ENCODE results near the gene OR2C3.
"Not testable (repeated sequence)": the region's sequence is repeated elsewhere in the genome, so short reads cannot be mapped to it uniquely, and the experiment has no call there.

OR2C3 gene

DNA sequence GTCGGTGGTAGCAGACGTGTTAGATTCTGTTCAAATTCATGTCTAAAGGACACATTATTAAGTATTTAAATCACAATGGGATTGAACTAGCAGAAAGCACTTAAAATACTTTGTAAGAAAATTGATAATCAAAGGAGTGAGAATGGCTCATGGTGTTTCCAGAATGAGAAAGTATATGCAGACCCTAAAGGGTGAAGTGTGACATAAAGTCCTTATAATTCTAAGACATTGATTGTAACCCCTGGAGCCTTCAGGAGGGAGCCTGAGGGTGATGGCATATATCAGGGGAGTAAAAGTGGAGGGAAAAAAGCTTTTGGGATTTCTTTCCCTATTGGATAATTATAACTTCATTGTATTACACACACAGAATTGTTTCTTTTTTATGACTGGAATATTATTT is at the start of gene OR2C3:
OR2C3 (minus strand) TSS at position 101 of the 400 bp plus-strand sequence. CDS start 3,929 bp downstream, outside the sequence.
- DNase-seq (ENCODE audit: low spot score): no peak

DNA sequence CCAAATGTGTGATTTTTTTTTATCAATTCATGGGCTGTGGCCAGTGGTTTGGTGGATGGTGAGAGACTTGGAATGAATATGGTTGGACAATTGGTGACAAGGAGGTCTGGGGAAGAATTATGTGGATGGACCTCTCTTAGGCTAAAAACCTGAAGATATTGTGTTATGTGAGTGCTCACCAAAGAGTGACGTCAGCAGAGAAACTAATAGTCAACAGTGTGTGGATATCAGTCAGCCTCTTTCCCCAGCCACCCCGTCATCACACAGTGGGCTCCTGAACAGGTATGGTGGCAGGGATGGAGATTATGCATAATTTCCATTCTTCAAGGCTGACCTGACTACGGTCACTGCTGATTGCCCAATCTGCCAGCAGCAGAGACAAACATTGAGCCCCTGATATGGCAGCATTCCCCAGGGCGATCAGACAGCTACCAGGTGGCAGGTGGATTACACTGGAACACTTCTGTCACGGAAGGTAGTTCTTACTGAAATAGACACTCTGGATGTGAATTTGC is 42.8 kb upstream of the OR2C3 start:
- DNase-seq (ENCODE audit: low spot score): no peak

GRCh38 chr1:247576514-247576913 is 40.3 kb upstream of the OR2C3 start:
- no peak for DNase-seq (ENCODE audit: low spot score)

DNA sequence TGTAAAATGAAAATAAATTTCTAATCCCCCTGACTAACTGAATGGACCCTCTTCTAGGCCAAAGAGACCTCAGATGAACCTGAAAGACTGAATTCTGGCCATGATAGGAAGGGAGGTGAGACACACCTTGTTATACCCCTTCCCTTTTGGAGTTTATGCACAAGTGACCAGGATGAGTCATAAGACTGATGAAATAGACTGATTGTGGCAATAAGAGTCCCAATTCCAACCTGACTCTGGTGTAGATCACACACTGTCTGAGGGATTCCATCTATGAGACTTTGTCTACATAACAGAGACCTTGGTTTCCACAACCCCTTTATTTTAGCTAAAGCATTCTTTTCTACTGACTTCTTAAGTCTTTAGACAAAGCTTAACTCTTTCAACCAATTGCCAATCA is 38.4 kb upstream of the OR2C3 start:
- no peak for DNase-seq (ENCODE audit: low spot score)

DNA sequence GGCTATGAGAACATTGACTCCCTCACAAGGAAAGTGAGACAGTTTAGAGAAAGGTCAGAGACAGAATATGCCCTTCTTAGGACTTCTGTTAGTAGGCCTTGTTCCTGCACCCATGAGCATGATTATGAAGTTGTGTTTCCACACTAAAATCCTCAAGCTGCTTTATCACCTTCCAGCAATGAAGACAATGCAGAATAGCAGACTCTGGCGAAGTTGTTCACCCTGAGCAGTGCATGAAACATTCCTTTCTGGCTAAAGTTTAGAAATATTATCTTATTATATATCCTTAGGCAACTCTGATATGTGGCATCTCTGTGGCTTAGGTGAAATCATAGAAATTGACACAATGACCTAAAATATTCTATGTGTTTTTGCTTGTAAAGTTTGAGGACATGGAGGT is 38.0 kb upstream of the OR2C3 start:
- DNase-seq (ENCODE audit: low spot score): no peak

GRCh38 chr1:247562198-247562597 is 26.0 kb upstream of the OR2C3 start:
- DNase-seq (ENCODE audit: low spot score): no peak

DNA sequence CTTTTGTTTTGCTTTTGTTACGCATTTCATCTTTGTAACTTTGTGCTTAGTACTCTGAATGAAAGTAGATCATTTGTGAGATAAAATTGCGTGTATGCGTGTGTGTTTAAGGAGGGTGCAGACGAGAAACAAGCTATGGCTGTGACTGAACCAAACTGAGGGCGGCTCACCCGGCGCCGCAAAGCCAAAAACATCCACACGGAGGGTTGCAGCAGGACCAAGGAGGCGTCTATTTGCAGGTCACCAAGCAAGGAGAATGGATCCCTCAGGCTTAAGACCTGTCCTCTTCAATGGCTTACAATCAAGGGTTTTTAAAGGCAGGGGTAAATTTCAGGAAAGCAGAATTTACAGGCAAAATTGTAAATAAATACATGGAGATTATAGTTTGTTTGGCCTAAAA is 25.5 kb upstream of the OR2C3 start:
- DNase-seq (ENCODE audit: low spot score): no peak

- no peak for DNase-seq (ENCODE audit: low spot score)
These were observed 21.9 kb upstream of the OR2C3 start for GRCh38 chr1:247557926-247558674.

DNA sequence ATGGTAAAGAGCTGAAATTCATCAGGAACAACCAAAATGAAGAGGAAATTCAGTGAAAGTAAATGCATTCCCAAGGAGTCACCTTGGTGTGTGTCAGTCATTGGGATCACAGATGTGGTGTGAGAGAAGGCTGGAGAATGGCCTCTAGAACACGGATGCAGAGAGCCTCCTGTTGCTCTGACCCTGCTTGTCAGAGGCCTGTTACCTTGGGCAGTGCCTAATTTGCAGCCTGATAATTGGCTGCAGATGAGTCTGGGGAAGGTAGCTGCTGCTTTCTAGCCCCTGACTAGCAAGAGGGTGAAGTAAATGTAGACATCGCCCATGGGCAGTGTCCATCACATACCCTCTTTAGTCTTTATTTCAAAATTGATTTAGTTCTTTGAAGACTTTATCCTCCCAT is 16.0 kb upstream of the OR2C3 start:
- DNase-seq (ENCODE audit: low spot score): no peak

- no peak for DNase-seq (ENCODE audit: low spot score)
These were observed 15.5 kb upstream of the OR2C3 start for GRCh38 chr1:247551721-247552120.

DNA sequence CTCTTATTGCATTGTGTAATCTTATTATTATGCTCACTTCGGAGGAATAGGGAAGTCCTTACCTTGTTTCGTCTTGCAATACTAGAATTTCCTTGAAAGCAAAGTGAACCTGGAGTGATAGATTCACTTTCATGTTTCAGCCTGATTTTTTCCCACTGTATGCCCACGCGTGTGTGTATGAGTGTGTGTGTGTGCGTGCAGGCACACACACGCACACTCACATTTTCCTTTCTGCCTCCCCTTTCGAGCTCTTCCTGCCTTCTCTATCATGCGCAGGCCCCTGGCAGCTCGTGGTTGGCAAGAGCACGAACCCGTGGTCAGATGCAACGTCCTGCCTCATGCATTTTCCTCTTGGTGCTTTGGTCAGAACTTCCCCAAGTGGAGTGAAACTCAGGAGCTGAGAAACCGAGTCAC is 12.5 kb upstream of the OR2C3 start, which contains the start of gene GCSAML:
GCSAML (plus strand) TSS at position 366 of the 414 bp plus-strand sequence. CDS start 58 bp downstream, outside the sequence.
- DNase-seq (ENCODE audit: low spot score): no peak

DNA sequence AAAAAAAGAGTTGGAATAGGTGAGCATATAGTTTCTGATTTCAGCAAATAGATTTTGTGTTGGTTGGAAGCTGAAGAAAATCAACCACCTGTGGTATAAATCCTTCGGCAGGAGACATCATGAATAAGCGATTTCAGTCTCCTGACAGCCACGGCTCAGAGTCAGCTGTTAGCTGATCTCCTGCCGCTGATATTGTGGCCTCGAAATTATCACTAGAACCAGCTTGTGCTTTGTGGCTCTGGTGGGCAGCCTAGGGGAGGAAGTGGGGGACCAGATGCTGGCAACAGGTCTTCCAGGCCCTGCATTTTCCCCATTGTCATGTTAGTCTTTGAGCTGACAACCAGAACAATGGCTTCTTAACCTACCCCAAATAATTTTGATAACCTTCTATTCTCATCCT is 11.9 kb upstream of the OR2C3 start:
- DNase-seq (ENCODE audit: low spot score): no peak

- DNase-seq (ENCODE audit: low spot score): no peak
These were observed 6.6 kb upstream of the OR2C3 start for GRCh38 chr1:247542811-247543210.

GRCh38 chr1:247540581-247540980 is 4.3 kb upstream of the OR2C3 start:
- DNase-seq (ENCODE audit: low spot score): no peak

GRCh38 chr1:247539215-247539614 is 3.0 kb upstream of the OR2C3 start:
- DNase-seq (ENCODE audit: low spot score): no peak

DNA sequence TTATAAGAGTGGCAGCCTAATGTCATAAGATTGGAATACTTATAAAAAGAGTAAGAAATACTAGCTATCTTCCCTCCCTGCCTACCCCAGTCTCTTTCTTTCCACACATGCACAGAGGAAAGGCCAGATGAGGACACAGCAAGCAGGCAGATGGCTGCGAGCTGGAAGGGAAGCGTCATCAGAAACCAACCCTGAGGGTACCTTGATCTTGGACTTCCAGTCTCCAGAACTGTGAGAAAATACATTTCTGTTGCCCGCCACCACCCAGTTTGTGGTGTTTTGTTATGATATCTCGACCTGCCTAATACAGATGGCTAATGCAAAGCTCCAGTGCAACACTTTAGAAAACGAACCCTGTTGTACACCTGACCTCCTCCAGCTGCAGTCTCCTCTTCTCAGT is 2.3 kb upstream of the OR2C3 start:
- no peak for DNase-seq (ENCODE audit: low spot score)

DNA sequence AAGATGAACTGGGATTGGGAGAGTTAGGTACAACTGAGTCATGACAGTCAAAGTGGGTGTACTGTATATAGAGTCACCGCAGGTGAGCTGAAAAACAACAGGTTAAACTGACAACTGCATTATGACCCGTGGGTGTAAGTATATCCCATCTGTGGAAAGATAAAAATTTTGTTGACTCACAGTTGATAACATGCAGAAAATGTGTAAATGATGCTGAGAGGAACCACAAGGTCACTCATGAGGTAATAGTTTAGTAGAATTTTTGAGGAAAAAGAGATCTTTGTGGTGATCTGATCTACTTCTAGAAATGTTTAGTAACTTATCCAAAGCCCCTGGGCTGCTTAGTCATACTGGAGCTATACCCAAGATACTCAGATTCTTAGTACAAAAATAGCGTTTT is 838 bp downstream of the OR2C3 start:
- DNase-seq (ENCODE audit: low spot score): no peak

DNA sequence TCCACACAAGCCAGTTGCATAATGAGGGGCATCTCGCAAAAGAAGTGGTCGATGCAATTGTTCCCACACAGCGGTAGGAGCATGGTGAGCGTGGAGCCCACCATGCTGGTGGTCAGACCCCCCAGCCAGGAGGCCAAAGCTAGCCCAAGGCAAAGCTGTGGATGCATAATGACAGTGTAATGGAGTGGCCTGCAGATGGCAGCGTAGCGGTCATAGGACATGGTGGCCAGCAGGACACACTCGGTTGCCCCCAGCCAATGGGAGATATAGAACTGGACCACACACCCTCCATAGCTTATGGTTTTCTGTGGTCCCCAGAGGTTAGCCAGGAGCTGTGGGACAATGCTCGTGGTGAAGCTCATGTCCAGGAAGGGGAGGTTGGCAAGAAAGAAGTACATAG is 4.3 kb downstream of the OR2C3 start:
- no peak for DNase-seq (ENCODE audit: low spot score)

DNA sequence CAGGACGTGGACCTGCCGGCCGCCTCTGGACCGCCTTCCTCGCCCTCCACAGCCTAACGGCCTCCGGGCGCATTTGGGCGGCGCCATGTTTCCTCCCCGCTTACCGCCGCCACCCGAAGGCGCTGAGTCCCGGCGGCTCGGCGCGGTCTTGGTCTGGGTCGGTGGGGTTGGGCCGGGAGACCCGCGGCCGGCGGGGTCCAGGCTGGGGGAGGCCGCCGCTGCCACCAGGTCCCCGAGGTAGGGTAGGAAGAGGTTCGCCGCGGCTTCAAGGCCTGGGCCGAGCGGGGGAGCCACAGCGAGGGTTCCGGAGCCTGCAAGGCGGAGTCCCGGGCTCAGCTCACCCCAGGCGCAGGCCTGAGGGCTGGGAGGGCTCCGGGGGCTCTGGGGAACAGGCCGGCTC is 5.5 kb downstream of the OR2C3 start:
- no peak for DNase-seq (ENCODE audit: low spot score)

GRCh38 chr1:247529771-247530355 is 6.4 kb downstream of the OR2C3 start:
- DNase-seq (ENCODE audit: low spot score): no peak

DNA sequence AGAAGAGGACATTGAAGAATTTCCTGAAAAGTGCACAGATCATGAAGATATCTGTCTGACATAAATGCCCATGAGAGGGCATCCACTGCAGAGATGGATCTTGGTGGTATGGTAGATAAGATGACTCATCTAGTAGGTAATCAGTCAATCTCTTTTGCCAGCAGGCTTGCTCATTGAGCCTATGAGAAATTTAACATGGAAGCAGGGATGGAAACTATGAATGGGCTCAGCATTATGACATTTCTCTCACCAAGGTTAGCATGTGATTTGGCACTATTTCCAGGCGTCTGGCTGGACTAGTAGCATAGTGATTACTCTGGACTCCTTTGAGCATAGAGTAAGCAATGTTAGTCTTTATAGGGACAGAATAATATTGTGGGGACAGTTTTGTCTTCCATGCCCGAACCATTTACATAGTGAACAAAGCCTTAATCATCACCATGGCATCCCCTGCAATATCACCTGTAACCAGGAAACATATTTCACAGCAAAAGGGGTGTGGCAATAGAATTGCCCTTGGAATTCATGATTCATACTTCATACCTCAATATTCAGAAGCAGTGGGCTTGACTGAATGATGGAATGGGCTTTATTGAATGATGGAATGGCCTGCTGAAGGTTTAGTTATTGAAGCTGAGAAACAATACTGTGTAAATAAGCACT is 7.3 kb downstream of the OR2C3 start:
- no peak for DNase-seq (ENCODE audit: low spot score)

- DNase-seq (ENCODE audit: low spot score): not testable (repeated sequence)
These were observed 14.4 kb downstream of the OR2C3 start for GRCh38 chr1:247521886-247522285.

GRCh38 chr1:247518613-247518891 is 17.7 kb downstream of the OR2C3 start:
- no peak for DNase-seq (ENCODE audit: low spot score)

All from left forelimb (tissue), 1 donor.